HK-2 (cell line): ENCODE data around the gene FOXJ3.

Experiments used
- DNase-seq: peaks from one replicate; pipeline ENCODE4 v3.0.0-alpha.2; 2018; ENCODE audit not compliant: unreplicated experiment

Gene FOXJ3

DNA sequence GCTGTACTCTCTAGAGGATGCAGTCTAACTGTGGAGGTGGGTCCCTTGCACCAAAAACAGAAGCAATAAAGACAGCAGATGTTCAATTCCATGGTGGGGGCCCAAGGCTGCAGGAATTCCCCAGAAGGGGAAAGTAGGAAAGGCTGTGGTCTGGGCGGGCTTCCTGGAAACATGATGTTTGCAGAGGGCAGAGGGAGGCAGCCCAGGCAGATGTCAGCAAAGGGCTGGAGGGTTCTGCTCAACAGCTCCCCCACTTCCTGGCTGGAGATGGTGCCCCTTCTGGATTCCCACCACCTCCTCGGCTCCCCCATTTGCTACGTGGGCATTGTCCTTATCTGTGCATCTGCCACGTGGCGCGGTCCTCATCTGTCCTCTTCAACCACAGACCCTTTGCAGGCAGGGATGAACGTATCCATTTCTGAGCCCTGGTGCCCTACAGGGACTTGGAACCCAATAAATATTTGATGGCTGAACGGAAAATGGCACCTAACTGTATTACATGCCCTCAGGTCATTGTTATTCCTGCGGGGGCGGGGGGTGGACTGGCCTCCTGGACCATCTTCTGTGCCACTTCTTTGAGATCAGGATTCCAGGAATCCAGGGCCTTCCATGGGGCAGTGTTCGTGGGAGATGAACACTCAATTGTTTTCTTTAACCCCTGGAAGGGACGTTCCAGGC is 190.2 kb downstream of the FOXJ3 start:
- DNase-seq, result no peak

DNA sequence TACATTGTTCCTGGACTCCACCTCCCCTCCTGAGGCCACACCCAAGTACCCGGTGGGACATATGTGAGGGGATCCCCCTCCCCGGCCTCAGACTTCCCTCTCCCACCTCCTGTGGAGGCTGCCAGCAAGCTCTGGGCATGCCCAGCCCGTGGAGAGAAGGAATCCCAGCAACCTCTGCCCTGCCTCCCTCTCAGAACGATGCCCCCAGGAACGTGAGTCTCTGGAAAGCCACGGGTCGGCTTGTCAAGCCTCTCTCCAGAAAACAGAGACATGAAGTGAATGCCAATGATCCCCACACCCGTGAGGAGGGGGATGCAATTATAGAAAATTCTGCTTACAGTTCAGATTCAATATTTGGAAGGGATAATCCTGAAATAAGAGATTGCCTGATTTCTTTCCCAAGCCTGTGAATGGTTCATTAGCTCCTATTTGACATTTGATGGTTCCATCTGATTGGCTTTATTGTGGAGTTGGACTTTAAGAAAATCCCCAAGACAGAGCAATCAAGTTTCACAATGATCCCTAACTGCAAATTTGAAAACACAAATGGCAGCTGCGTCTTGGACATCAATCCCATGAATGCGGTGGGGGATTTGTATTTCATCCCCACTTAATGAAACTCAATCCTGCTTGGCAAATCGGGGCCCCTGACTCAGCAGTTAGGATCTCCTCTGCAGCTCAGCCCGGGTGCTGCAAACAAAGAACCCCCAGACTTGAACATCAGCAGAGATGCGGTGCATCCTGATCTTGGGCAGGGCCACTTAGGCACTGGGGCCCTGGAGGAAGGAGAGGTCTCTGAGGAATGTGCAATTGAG is 190.9 kb downstream of the FOXJ3 start:
- DNase-seq, result no peak

DNA sequence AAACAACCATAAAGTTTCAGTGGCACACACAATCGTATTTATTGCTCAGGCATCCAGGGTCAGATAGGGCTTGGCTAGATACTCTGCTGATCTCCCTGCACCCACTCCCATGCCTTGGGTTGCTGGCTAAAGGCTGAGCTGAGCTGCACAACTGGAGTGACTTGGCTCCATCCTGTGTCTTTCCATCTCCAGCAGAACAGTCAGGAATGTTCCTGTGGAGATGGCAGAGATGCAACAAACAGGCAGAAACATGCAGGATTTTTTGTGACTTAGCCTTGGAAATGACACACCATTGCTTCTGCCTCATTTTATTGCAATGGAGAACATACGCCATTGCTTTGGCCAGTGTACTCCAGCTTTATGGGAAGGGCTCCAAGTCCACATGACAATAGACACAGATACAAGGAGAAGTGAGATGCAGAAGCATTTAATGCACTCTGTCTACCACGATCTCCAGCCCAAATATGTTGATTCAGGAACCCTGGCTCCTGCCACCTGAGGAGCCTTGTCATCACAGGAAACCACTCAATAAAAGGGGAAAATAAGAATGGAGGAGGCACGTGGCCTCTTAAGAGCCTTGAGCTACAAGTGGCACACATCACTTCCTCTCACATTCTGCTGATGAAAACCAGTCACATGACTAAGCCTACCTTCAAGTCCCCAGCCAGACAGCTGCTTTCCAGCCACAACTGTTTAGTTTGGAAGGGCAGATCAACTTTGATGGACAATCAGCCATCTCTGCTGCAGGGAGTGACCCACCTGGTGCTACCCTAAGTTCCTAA is 191.9 kb downstream of the FOXJ3 start:
- no peak for DNase-seq

DNA sequence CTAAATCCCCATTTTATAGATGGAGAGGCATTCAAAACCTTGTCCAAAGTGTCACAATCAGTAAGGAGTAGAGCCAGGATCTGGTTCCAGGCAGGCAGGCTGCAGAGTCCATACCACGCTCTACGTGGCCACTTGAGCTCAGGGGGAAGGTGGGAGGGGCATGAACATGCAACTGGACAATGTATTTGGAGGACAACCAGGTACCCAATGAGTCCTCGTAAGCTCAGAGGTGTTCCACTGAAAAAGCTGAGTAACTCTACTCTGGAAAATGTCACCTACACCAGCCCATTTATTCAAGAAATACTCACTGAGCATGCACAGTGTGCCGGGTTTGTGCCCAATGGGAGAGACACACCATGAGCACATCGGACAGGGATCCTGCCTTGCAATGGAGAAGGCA is 193.1 kb downstream of the FOXJ3 start:
- DNase-seq, result no peak

DNA sequence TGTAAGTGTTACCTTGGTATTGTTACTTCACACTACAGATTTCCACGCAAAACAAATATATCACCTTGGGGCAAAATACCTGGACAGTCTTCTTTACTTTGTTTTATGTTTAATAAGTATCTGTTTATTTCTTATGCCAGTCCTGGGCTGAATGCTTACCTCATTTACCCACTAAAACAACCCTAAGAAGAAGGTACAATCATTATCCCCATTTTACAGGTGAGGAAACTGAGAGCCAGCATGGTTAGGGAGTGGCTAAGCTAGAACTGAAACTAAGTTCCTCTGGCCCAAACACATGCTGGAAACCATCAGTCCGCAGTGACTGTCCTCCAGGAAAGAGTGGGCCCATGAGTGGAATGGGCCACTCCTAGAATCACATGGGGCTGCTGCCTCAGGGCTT is 194.8 kb downstream of the FOXJ3 start:
- DNase-seq, result no peak

DNA sequence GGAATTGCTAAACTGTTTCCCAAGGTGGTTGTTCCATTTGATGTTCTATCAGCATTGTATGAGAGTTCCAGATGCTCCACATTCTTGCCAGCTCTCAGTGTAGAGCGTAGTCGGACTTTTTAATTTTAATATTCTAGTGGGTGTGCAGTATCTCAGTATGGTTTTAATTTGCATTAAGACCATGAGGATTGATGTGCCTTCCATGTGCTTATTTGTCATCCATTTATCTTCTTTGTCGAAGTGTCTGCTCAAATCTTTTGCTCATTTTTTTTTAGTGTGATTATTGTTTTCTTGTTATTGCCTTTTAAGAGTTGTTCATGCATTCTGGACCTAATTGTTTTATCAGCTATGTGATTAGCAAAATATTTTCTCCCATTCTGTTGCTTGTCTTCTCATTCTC is 195.6 kb downstream of the FOXJ3 start:
- no peak for DNase-seq

DNA sequence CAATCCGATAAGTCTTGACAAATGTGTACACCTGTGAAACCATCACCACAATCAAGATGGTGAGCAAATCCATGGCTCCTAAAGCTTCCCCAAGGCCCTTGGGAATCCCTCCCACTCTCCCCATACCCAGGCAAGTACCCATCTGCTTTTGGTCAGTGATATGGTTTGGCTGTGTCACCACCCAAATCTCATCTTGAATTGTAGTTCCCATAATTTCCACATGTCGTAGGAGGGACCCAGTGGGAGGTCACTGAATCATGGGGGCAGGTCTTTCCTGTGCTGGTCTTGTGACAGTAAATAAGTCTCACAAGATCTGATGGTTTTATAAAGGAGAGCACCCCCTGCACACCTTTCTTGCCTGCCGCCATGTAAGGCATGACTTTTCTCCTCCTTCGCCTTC is 196.4 kb downstream of the FOXJ3 start:
- DNase-seq, result no peak

DNA sequence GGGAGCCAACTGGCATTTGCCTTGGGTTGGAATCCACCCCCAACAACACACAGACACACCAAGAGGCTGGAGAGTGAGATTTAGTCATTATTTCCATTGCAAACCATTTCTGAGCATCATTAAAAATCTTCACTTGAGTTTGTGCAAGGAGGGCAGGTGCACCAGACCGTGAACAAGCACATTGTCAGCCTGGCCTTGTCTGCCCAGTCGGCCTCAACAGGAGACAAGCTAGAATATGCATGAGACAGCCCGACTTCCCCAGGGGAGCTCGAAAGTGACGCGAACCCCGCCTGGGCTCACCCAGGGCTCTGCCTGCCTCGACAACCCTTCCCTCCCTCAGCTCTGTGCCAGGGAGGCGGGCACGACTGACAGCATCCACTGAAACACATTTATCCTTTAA is 197.3 kb downstream of the FOXJ3 start:
- no peak for DNase-seq

DNA sequence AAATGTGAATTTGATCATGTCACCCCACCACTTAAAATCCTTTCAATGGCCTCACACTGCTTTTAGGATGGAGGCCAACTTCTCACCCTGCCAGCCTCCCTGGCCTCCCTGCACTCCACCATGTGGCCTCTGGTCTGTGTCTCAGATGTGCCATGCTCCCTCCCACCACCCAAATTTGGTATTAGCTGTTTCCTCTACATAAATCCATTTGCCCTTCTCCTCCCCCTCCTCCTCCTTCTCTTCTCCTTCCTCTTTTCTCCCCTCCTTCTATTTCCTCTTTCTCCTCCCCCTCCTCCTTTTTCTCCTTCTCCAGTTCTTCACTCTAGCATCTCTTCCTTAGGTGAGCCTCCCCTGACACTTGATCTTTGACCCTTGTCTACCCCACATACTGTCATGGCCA is 198.6 kb downstream of the FOXJ3 start:
- no peak for DNase-seq

DNA sequence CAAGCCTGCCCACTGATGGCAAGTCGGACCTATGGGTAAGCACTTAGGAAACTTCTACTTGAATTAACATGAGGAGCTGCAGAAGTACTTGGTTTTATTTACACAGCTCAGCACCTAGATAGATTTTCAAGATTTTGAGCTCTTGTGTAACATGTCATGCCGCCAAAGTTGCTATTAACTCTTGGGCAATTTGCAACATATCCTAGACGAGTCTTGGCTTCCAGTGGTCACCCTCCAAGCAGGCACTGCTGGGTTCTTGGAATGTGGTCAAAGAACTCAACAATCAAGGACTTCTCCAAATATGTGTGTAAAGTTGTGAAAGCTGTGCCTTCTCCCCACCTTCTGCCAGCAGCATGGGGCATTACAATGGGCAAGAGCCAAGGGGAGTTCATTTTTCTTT is 199.6 kb downstream of the FOXJ3 start:
- no peak for DNase-seq

DNA sequence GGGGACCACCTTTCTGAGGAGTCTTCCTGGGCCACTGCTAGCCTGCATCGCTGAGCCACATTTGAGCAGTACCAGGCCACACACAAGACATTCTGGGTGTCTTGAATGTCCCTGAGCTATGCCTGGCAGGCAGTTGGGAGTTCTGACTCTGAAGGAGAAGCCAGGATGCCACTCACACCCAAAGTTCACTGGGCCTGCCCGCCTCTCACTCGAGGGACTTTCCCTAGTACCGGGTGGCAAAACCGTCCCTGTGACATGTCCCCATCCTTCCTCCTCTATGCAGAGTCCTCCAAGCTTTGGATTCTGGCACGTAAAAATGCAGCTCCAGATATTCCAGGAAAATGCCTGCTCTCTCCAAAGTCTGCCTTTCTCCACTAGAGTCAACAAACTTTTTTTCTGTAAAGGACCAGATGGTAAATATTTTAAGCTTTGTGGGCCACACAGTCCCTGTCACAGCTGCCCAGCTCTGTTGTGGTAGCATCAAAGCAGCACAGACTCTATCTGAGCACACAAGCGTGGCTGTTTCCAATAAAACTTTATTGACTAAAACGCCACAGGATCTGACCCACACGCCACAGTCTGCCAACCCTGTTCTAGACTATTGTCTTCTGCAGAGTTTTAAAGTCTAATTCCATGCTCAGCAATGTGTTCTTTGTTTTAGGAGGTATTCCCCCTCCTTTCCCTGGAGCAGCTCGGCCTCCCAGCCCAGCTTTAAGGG is 201.1 kb downstream of the FOXJ3 start:
- DNase-seq, result no peak

DNA sequence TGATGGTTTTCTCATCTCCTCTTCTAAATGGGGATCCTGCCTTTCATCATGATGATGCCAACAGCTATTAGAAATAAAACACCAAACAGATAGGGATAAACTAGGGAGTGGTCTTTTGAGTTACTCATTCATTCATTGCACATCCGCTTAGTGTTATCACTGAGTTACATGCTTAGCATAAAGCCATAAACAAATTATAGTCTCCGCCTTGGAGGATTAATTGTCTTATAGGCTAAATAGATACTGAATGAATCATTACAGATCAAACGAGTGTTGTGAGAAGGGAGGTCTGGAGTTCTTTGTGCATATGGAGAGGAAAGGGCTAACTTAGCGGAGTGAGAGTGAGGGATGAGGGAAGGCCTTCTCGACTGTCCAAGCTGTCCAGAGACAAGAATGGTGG is 201.6 kb downstream of the FOXJ3 start:
- no peak for DNase-seq

DNA sequence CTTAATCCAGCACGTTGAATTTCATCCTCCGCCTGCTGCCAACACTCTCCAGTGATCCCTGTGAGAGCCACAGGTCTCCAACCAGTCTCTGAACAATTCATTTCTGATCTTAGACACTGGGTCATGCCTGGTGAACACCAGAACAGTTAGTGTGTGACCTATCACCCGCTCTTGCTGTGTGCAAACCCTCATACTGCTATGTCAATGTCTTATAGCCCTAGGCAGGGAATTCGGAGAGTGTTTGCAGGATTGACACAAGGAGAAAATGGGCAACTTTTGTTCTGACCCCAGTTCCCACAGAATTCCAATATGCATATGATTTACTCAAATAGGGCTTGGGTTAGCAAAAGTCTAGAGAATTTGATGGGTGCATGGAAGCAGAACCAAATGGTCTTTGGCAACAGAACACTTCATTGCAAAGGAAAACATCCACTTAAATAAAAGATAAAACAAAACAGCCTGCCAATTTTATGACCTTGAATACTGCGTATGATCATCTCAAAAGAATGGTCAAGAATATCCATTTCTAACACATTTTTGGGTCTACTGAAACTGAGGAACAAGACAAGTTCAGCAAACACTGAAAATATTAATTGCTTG is 204.9 kb downstream of the FOXJ3 start:
- no peak for DNase-seq

DNA sequence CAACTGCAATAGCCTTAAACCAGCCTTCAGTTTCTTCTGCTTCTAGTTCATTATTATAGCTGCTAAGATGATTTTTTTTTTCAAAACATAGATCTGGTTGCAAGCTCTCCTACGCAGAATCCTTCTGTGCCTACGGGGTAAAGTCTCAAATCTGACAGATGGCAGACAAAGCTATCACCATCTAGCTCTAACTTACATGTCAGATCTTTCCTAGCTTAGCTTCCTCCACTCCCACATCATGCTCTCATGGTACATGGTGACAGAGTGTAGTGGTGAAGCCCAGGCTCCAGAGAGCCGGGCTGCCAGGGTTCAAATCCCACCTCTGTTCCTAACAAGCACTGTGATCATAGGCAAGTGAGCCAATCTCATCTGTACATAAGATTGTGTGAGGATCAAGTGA is 206.1 kb downstream of the FOXJ3 start:
- no peak for DNase-seq

DNA sequence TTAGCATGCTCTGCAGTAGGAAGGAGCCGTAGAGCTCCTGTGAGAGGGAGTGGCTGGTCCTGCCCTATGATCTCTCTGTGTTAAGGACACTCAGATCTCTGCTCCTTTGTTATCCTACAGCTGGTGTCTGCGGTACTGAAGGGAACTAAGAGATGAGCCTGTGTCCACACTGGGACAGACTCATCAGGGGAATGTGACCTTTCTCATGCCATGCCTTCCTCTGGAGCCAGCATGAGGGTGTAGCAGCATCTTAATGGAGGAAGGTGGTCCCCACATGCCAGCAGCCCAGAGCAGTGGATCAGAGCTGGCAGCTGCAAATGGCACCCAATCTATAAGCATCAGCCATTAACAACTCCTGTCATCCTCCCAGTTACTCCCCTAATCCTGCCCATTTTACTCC is 206.5 kb downstream of the FOXJ3 start:
- DNase-seq, result no peak

DNA sequence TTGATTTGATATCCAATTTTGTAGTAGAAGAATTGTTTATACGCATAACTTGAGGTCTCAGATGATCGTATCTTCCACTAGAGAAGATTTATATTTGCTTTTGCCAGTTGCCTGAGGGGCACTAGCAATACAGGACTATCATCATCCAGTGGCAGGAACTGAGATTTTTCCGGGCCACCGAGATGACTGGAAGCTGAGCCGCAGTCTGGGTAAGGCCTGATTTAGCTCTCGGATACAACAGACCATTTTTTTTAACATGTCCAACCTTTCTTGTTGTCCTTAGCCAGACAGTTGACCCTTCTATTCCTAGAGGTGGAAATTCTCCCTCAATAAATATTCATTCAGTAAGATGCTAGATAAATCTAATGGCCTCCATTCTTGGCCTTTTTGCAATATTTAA is 207.3 kb downstream of the FOXJ3 start:
- no peak for DNase-seq
